ENCODE measurements around the gene DOCK3.
"Not testable (repeated sequence)": the region's sequence is repeated elsewhere in the genome, so short reads cannot be mapped to it uniquely, and the experiment has no call there.

DOCK3 gene

GRCh38 chr3:50652709-50653108 lies 22.0 kb upstream of the DOCK3 start:
- peak; percentile 49 for DNase-seq

- no peak for DNase-seq
These were observed 20.7 kb upstream of the DOCK3 start for GRCh38 chr3:50653937-50654595.

- no peak for DNase-seq
These were observed 19.5 kb upstream of the DOCK3 start for GRCh38 chr3:50655009-50655830.

- no peak for DNase-seq
These were observed 18.1 kb upstream of the DOCK3 start for GRCh38 chr3:50656417-50657195.

- DNase-seq, result no peak
These were observed 17.3 kb upstream of the DOCK3 start for GRCh38 chr3:50657407-50657806.

- DNase-seq, result no peak
These were observed 16.9 kb upstream of the DOCK3 start for GRCh38 chr3:50657816-50658215.

- no peak for DNase-seq
These were observed 16.3 kb upstream of the DOCK3 start for GRCh38 chr3:50658416-50658815.

- DNase-seq, result no peak
These were observed 15.9 kb upstream of the DOCK3 start for GRCh38 chr3:50658831-50659230.

GRCh38 chr3:50660386-50660785 lies 14.3 kb upstream of the DOCK3 start:
- no peak for DNase-seq

GRCh38 chr3:50661321-50661837 lies 13.3 kb upstream of the DOCK3 start:
- no peak for DNase-seq

GRCh38 chr3:50662408-50662807 lies 12.3 kb upstream of the DOCK3 start:
- DNase-seq, result no peak

- DNase-seq, result no peak
These were observed 9.5 kb upstream of the DOCK3 start for GRCh38 chr3:50665081-50665840.

- DNase-seq, result not testable (repeated sequence)
These were observed 8.9 kb upstream of the DOCK3 start for GRCh38 chr3:50665841-50666115.

- no peak for DNase-seq
These were observed 7.9 kb upstream of the DOCK3 start for GRCh38 chr3:50666837-50667236.

GRCh38 chr3:50671331-50671730 lies 3.4 kb upstream of the DOCK3 start:
- DNase-seq, result no peak

- no peak for DNase-seq
These were observed 2.1 kb upstream of the DOCK3 start for GRCh38 chr3:50672656-50673055.

GRCh38 chr3:50673931-50674330 lies 796 bp upstream of the DOCK3 start:
- DNase-seq, result no peak

GRCh38 chr3:50675179-50676030 lies 678 bp downstream of the DOCK3 start:
- DNase-seq, result peak; percentile 30

- DNase-seq, result no peak
These were observed 1.4 kb downstream of the DOCK3 start for GRCh38 chr3:50676031-50676705.

- DNase-seq, result no peak
These were observed 12.5 kb downstream of the DOCK3 start for GRCh38 chr3:50687127-50687751.

GRCh38 chr3:50687916-50688315 lies 13.2 kb downstream of the DOCK3 start:
- DNase-seq, result no peak

Data from CD4-positive, alpha-beta T cell treated with Interferon gamma for 1 hour (primary cell).